Activated T-cell treated with anti-CD3 and anti-CD28 coated beads, Interleukin-2, amount 50 U/mL, for 24 hours (primary cell): ENCODE measurements around the gene SLC41A1.
A peak's percentile ranks its signal among the peaks of the same experiment; 100 is the strongest.

Experiments
- DNase-seq: peaks from one replicate; pipeline ENCODE4 v3.0.0-alpha.2; 2020
- H3K27ac Mint-ChIP-seq: 2 replicates; pipeline ENCODE4 v1.8.0; 2020; ENCODE audit warnings: mild to moderate bottlenecking, mixed read lengths
- H3K27me3 Mint-ChIP-seq: 2 replicates; pipeline ENCODE4 v1.8.0; 2020; ENCODE audit warnings: mixed read lengths
- H3K36me3 Mint-ChIP-seq: 2 replicates; pipeline ENCODE4 v1.8.0; 2020; ENCODE audit warnings: low read depth, mixed read lengths
- H3K4me1 Mint-ChIP-seq: 2 replicates; pipeline ENCODE4 v1.8.0; 2020; ENCODE audit warnings: low read depth, mixed read lengths
- H3K4me3 Mint-ChIP-seq: 2 replicates; pipeline ENCODE4 v1.8.0; 2020; ENCODE audit warnings: mild to moderate bottlenecking, moderate library complexity, mixed read lengths
- H3K9me3 Mint-ChIP-seq: 2 replicates; pipeline ENCODE4 v1.8.0; 2020; ENCODE audit warnings: mixed read lengths

Gene SLC41A1

DNA sequence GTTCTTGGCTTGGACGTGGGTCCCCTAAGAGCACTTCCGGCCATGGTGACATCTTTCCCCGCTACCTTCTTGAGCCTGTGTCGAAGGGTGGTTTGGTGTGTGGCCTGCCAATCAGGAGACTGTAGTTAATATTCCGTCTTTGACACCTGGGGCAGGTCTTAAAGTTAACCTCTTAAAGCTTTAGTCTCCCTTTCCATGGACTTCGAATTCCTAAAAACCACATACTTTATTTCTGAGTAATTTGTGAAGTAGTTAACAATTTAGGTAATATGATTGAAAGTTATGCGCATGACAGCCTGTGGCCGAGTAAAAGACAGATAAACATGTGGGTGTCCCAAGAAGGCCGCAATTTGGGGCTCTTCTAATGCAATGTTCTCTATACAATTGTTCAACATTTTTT lies 27.6 kb downstream of the SLC41A1 start:
- Mint-ChIP-seq H3K27me3 (no peaks in the 10 kb centered on the region), H3K9me3 (no peaks in the 10 kb centered on the region), H3K27ac (no peak overlapping the region), H3K36me3 (peaks cover 13% of the 10 kb centered on the region), H3K4me1 (peaks cover 7% of the 10 kb centered on the region), H3K4me3 (no peak overlapping the region)
- no peak for DNase-seq

DNA sequence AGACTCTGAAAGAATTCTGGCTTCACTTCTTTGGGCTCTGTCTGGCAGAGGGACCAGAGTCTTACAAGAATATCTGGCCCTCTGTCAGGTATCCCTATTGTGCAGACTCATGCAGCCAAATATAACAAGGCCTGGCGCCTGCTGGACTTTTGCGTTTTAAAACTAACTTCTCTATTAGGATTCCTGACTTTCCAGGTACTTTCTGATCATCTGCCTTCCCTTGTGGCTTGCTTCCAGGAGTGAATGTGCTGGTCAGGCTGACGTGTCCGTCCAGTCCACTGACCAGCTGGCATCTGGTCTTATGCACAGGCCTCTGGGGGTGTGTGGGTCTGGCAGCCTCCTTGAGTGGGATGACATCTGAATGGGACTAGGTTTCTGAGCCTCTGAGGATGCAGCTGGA lies 29.1 kb downstream of the SLC41A1 start:
- Mint-ChIP-seq H3K4me1 (peaks cover 7% of the 10 kb centered on the region), H3K27ac (no peak overlapping the region), H3K4me3 (no peak overlapping the region), H3K27me3 (no peaks in the 10 kb centered on the region), H3K9me3 (no peaks in the 10 kb centered on the region), H3K36me3 (no peaks in the 10 kb centered on the region)
- DNase-seq: no peak

DNA sequence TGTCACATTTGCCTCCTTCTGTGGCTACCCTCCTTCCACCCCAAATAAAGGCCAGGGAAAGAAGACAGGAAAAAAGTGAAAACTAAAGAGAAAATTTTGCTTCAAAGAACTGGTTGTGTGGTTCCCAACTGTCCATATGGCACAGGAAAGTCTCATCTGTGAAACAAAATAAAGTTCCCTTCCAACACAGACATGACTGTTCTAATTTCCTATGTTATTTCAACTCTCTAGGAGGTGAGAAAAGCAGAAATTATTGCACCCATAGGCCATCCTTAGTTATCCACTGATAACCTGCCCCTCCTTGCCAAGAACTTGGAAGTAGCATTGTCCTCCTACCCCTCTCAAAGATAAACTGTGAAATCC lies 29.6 kb downstream of the SLC41A1 start:
- H3K27ac Mint-ChIP-seq: peak overlapping the region; percentile 11
- peaks cover 7% of the 10 kb centered on the region for H3K4me1 Mint-ChIP-seq

DNA sequence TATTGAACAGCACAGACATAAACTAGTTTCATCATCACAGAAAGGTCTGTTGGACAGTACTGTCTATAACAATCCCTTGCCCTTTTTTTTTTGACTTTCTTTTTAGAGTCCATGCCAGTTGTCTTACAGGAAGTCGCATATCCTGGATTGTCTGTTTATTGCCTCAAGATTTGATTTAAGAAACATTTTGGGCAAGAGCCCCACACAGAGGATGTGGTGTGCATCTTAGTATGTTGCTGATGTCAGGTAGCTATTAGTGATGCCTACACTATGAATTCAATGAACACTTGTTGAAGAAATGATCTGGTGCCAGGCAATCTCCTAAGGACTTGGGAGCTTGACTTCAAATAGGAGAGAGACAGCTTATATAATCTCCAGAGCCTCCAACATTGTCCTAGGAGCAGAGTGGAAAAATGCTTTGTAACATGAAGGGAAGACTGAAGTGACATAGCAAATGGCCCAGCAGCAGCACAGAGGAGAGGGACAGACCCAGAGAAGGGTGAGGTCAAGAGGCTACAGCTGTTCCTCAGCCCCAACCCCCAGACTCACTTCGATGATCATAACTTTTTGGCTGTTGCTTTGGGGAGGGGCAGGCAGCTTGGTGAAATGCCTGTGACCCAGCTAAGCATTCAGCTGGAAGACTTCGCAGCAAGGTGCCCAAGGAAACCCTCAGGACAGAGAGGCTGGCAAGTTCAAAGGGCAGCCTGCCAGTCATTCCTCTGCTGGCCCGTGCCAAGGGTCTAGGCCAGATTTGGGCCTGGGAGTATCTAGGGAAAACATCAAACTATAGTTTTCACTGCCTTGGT lies 30.2 kb downstream of the SLC41A1 start:
- no peak overlapping the region for H3K27ac Mint-ChIP-seq
- no peaks in the 10 kb centered on the region for H3K9me3 Mint-ChIP-seq
- peaks cover 7% of the 10 kb centered on the region for H3K4me1 Mint-ChIP-seq
- H3K4me3 Mint-ChIP-seq: no peak overlapping the region
- H3K36me3 Mint-ChIP-seq: no peaks in the 10 kb centered on the region
- no peak for DNase-seq
- no peaks in the 10 kb centered on the region for H3K27me3 Mint-ChIP-seq

More for the DNA sequence above, 29.6 kb downstream of the SLC41A1 start:
- DNase-seq: no peak
- Mint-ChIP-seq H3K36me3 (no peaks in the 10 kb centered on the region), H3K27me3 (no peaks in the 10 kb centered on the region), H3K4me3 (no peak overlapping the region), H3K9me3 (no peaks in the 10 kb centered on the region)

- Mint-ChIP-seq H3K4me1 (peaks cover 19% of the 10 kb centered on the region), H3K9me3 (no peaks in the 10 kb centered on the region), H3K36me3 (peaks cover under 1% of the 10 kb centered on the region), H3K27me3 (no peaks in the 10 kb centered on the region), H3K27ac (no peak overlapping the region), H3K4me3 (no peak overlapping the region)
- no peak for DNase-seq
These were observed 32.7 kb downstream of the SLC41A1 start for GRCh38 chr1:205780335-205780734.

DNA sequence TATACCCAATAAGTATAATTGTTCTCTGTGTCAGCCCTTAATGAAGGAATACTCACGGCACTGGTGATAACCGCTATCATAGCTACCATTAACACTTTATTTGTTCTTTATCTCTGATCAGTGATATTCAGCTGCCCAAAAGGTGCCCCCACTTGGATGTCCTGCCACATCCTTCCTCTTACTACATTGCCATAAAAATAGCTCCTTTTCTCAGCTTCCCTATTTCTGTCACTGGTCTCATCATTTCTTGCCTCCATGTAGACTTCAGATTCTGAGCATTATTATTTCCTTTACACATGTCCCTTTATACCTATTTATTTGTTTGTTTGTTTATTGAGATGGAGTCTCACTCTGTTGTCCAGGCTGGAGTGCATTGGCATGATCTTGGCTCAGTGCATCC lies 35.0 kb downstream of the SLC41A1 start:
- Mint-ChIP-seq H3K27ac (no peak overlapping the region), H3K9me3 (no peaks in the 10 kb centered on the region), H3K36me3 (peaks cover 7% of the 10 kb centered on the region), H3K27me3 (no peaks in the 10 kb centered on the region), H3K4me1 (peaks cover 37% of the 10 kb centered on the region), H3K4me3 (no peak overlapping the region)
- no peak for DNase-seq

- no peaks in the 10 kb centered on the region for H3K27me3 Mint-ChIP-seq
- no peak for DNase-seq
- H3K27ac Mint-ChIP-seq: peak overlapping the region; percentile 91
- H3K4me1 Mint-ChIP-seq: peaks cover 49% of the 10 kb centered on the region
- peaks cover 21% of the 10 kb centered on the region for H3K36me3 Mint-ChIP-seq
- H3K4me3 Mint-ChIP-seq: peak overlapping the region; percentile 88
- H3K9me3 Mint-ChIP-seq: no peaks in the 10 kb centered on the region
These were observed 37.3 kb downstream of the SLC41A1 start for GRCh38 chr1:205775717-205776056.

GRCh38 chr1:205775015-205775716 lies 37.8 kb downstream of the SLC41A1 start, which contains the start of gene RAB29:
TSS of gene RAB29 (minus strand) at chr1:205775482. CDS start at chr1:205774956, 526 bp downstream.
- Mint-ChIP-seq H3K27me3 (no peaks in the 10 kb centered on the region), H3K9me3 (no peaks in the 10 kb centered on the region), H3K27ac (peak within 1 kb of the TSS; percentile 91), H3K4me3 (peak within 1 kb of the TSS; percentile 88), H3K4me1 (peaks cover 49% of the 10 kb centered on the region), H3K36me3 (peaks cover 27% of the 10 kb centered on the region)
- peak; percentile 83 for DNase-seq

- H3K9me3 Mint-ChIP-seq: no peaks in the 10 kb centered on the region
- H3K27me3 Mint-ChIP-seq: no peaks in the 10 kb centered on the region
These were observed 38.6 kb downstream of the SLC41A1 start for GRCh38 chr1:205774198-205775014.

GRCh38 chr1:205772607-205773032 lies 40.4 kb downstream of the SLC41A1 start:
- Mint-ChIP-seq H3K27ac (peak overlapping the region; percentile 66), H3K9me3 (no peaks in the 10 kb centered on the region), H3K36me3 (peaks cover 48% of the 10 kb centered on the region), H3K27me3 (no peaks in the 10 kb centered on the region), H3K4me1 (peaks cover 49% of the 10 kb centered on the region), H3K4me3 (peak overlapping the region; percentile 88)
- DNase-seq: no peak

More at GRCh38 chr1:205774198-205775014, 38.6 kb downstream of the SLC41A1 start:
- DNase-seq: peak; percentile 54
- Mint-ChIP-seq H3K4me3 (peak overlapping the region; percentile 88), H3K36me3 (peaks cover 34% of the 10 kb centered on the region), H3K4me1 (peaks cover 49% of the 10 kb centered on the region), H3K27ac (peak overlapping the region; percentile 91)

GRCh38 chr1:205770618-205771017 lies 42.4 kb downstream of the SLC41A1 start:
- H3K9me3 Mint-ChIP-seq: no peaks in the 10 kb centered on the region
- DNase-seq: no peak
- peaks cover 50% of the 10 kb centered on the region for H3K4me1 Mint-ChIP-seq
- H3K27ac Mint-ChIP-seq: no peak overlapping the region
- no peak overlapping the region for H3K4me3 Mint-ChIP-seq
- peaks cover 54% of the 10 kb centered on the region for H3K36me3 Mint-ChIP-seq
- H3K27me3 Mint-ChIP-seq: no peaks in the 10 kb centered on the region

DNA sequence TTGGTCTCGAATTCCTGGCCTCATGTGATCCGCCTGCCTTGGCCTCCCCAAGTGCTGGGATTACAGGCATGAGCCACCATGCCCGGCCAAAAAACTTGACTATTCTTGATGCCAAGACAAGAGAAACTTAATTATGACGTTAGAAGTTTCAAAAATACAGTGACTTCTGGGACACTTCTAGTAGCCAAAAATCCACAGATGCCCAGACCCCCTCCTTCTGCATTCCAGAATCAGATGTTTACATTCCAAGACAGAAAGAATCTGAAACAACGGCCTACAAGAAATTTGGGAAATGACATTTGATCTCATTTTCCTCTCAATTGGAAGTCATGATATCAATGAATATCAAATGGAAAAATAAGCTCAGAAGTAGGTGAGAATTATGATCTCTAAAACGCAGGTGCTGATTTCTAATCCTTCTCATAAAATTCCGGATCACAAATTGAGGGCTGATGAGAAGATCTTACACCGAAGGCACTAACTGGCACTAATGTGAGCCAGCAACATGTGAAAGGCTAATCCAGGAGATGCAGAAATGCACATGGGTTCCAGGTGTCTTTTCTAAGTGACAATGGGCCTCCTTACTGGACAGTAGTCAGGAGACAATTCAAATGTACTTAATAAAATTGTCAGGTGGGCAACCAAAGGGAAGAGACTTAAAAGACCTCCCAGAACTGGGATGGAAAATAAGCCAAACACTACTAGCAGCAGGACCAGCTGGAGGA lies 43.2 kb downstream of the SLC41A1 start:
- Mint-ChIP-seq H3K4me3 (no peak overlapping the region), H3K27ac (peak overlapping the region; percentile 49), H3K27me3 (no peaks in the 10 kb centered on the region), H3K9me3 (no peaks in the 10 kb centered on the region), H3K4me1 (peaks cover 45% of the 10 kb centered on the region), H3K36me3 (peaks cover 51% of the 10 kb centered on the region)
- no peak for DNase-seq

DNA sequence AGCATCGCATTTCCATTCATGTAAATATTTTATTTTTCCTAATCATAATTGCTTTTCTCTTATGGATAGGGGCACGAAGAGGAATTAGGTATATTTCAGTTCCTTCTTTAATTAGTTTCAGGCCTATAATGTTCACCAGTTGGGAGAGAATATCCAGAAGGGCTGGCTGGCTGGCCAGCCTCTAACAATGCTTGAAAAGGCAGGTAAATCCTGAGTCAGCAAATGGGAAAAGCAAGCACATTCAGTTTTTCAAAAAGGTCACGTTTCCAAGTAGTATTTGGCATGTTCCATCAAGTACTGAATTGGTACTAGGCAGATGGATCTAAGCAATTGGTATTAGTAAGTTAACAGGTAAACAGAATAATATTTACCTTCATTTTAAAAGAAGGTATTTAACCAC lies 45.8 kb downstream of the SLC41A1 start:
- H3K4me3 Mint-ChIP-seq: no peak overlapping the region

GRCh38 chr1:205766570-205766969 lies 46.4 kb downstream of the SLC41A1 start:
- H3K9me3 Mint-ChIP-seq: no peaks in the 10 kb centered on the region
- H3K27me3 Mint-ChIP-seq: no peaks in the 10 kb centered on the region
- no peak for DNase-seq
- H3K4me1 Mint-ChIP-seq: peaks cover 26% of the 10 kb centered on the region
- H3K27ac Mint-ChIP-seq: peak overlapping the region; percentile 50
- H3K36me3 Mint-ChIP-seq: peaks cover 40% of the 10 kb centered on the region
- no peak overlapping the region for H3K4me3 Mint-ChIP-seq

More for the DNA sequence above, 45.8 kb downstream of the SLC41A1 start:
- H3K27ac Mint-ChIP-seq: no peak overlapping the region
- no peak for DNase-seq
- H3K27me3 Mint-ChIP-seq: no peaks in the 10 kb centered on the region
- no peaks in the 10 kb centered on the region for H3K9me3 Mint-ChIP-seq
- H3K36me3 Mint-ChIP-seq: peaks cover 45% of the 10 kb centered on the region
- peaks cover 32% of the 10 kb centered on the region for H3K4me1 Mint-ChIP-seq
